ES-I3 (cell line): ENCODE measurements around the gene FBXW5.
A peak's percentile ranks its signal among the peaks of the same experiment; 100 is the strongest.

Experiments used
- H3K36me3 ChIP-seq: 2 replicates; pipeline ENCODE4 v1.6.1; 2013; ENCODE audit warnings: mild to moderate bottlenecking, low read length, control low read depth, moderate library complexity; ENCODE audit not compliant: insufficient read depth
- H3K4me1 ChIP-seq: 2 replicates; pipeline ENCODE4 v1.6.1; 2013; ENCODE audit warnings: mild to moderate bottlenecking, control low read depth, low read length; ENCODE audit not compliant: insufficient read depth
- H3K9ac ChIP-seq: 2 replicates; pipeline ENCODE4 v1.6.1; 2013; ENCODE audit warnings: low read depth, mild to moderate bottlenecking, low read length, moderate library complexity
- H3K9me3 ChIP-seq: 2 replicates; pipeline ENCODE4 v1.6.1; 2013; ENCODE audit warnings: mild to moderate bottlenecking, low read length, moderate library complexity; ENCODE audit not compliant: control insufficient read depth, insufficient read depth

FBXW5 gene

GRCh38 chr9:136981588-136982231 lies 37.2 kb upstream of the FBXW5 start:
- no peaks in the 10 kb centered on the region for H3K36me3 ChIP-seq
- peaks cover 5% of the 10 kb centered on the region; the same call in 1 of the 2 replicates for H3K4me1 ChIP-seq
- H3K9ac ChIP-seq = no peak overlapping the region

GRCh38 chr9:136980669-136981478 lies 36.3 kb upstream of the FBXW5 start:
- no peaks in the 10 kb centered on the region for H3K36me3 ChIP-seq
- H3K9ac ChIP-seq = no peak overlapping the region
- H3K4me1 ChIP-seq = peaks cover 5% of the 10 kb centered on the region; the same call in 1 of the 2 replicates
- H3K9me3 ChIP-seq = no peaks in the 10 kb centered on the region

More at GRCh38 chr9:136981588-136982231, 37.2 kb upstream of the FBXW5 start:
- H3K9me3 ChIP-seq = no peaks in the 10 kb centered on the region

GRCh38 chr9:136979769-136980587 lies 35.4 kb upstream of the FBXW5 start:
- Histone ChIP-seq H3K4me1 (peaks cover 5% of the 10 kb centered on the region; the same call in 1 of the 2 replicates), H3K9me3 (no peaks in the 10 kb centered on the region), H3K36me3 (no peaks in the 10 kb centered on the region), H3K9ac (no peak overlapping the region; the same call in 1 of the 2 replicates)

- no peaks in the 10 kb centered on the region for H3K36me3 ChIP-seq
- peaks cover 5% of the 10 kb centered on the region; the same call in 1 of the 2 replicates for H3K4me1 ChIP-seq
- no peaks in the 10 kb centered on the region for H3K9me3 ChIP-seq
- peak overlapping the region; percentile 14; the same call in 1 of the 2 replicates for H3K9ac ChIP-seq
These were observed 34.5 kb upstream of the FBXW5 start for GRCh38 chr9:136978865-136979544.

- peak overlapping the region; percentile 77; the same call in 1 of the 2 replicates for H3K9ac ChIP-seq
- H3K4me1 ChIP-seq = peaks cover 5% of the 10 kb centered on the region; the same call in 1 of the 2 replicates
- H3K9me3 ChIP-seq = no peaks in the 10 kb centered on the region
- no peaks in the 10 kb centered on the region for H3K36me3 ChIP-seq
These were observed 33.7 kb upstream of the FBXW5 start for GRCh38 chr9:136978073-136978864.

- no peaks in the 10 kb centered on the region for H3K9me3 ChIP-seq
- no peaks in the 10 kb centered on the region for H3K36me3 ChIP-seq
- peaks cover 5% of the 10 kb centered on the region; the same call in 1 of the 2 replicates for H3K4me1 ChIP-seq
- H3K9ac ChIP-seq = peak overlapping the region; percentile 77
These were observed 33.1 kb upstream of the FBXW5 start for GRCh38 chr9:136977649-136978072.

- Histone ChIP-seq H3K9me3 (no peaks in the 10 kb centered on the region), H3K36me3 (no peaks in the 10 kb centered on the region), H3K9ac (peak within 1 kb of the TSS; percentile 77), H3K4me1 (peaks cover 5% of the 10 kb centered on the region; the same call in 1 of the 2 replicates)
These were observed 32.7 kb upstream of the FBXW5 start, which contains the start of gene PTGDS for GRCh38 chr9:136977223-136977622. PTGDS (plus strand) TSS chr9:136977504; CDS start chr9:136977579, 75 bp downstream.

GRCh38 chr9:136975644-136976043 lies 31.1 kb upstream of the FBXW5 start:
- Histone ChIP-seq H3K4me1 (peaks cover 5% of the 10 kb centered on the region; the same call in 1 of the 2 replicates), H3K9ac (no peak overlapping the region), H3K36me3 (no peaks in the 10 kb centered on the region), H3K9me3 (no peaks in the 10 kb centered on the region)

GRCh38 chr9:136974817-136975535 lies 30.4 kb upstream of the FBXW5 start:
- peaks cover 5% of the 10 kb centered on the region; the same call in 1 of the 2 replicates for H3K4me1 ChIP-seq
- no peak overlapping the region for H3K9ac ChIP-seq
- no peaks in the 10 kb centered on the region for H3K9me3 ChIP-seq
- H3K36me3 ChIP-seq = no peaks in the 10 kb centered on the region

GRCh38 chr9:136973618-136974617 lies 29.4 kb upstream of the FBXW5 start:
- no peaks in the 10 kb centered on the region for H3K9me3 ChIP-seq
- no peak overlapping the region for H3K9ac ChIP-seq
- no peaks in the 10 kb centered on the region for H3K36me3 ChIP-seq
- H3K4me1 ChIP-seq = peaks cover 5% of the 10 kb centered on the region; the same call in 1 of the 2 replicates

GRCh38 chr9:136972743-136973142 lies 28.2 kb upstream of the FBXW5 start:
- Histone ChIP-seq H3K36me3 (no peaks in the 10 kb centered on the region), H3K9me3 (no peaks in the 10 kb centered on the region), H3K9ac (no peak overlapping the region), H3K4me1 (peaks cover 5% of the 10 kb centered on the region; the same call in 1 of the 2 replicates)
